ENCODE measurements around the gene GPR150.
"Not testable (repeated sequence)": the region's sequence is repeated elsewhere in the genome, so short reads cannot be mapped to it uniquely, and the experiment has no call there.

The GPR150 gene

GRCh38 chr5:95638632-95639031 lies 18.7 kb downstream of the GPR150 start:
- H3K4me3 ChIP-seq (ENCODE audit: low read length) = no peak overlapping the region
- DNase-seq (ENCODE audit: low read depth) = no peak
- TF ChIP-seq, protein P1, sequence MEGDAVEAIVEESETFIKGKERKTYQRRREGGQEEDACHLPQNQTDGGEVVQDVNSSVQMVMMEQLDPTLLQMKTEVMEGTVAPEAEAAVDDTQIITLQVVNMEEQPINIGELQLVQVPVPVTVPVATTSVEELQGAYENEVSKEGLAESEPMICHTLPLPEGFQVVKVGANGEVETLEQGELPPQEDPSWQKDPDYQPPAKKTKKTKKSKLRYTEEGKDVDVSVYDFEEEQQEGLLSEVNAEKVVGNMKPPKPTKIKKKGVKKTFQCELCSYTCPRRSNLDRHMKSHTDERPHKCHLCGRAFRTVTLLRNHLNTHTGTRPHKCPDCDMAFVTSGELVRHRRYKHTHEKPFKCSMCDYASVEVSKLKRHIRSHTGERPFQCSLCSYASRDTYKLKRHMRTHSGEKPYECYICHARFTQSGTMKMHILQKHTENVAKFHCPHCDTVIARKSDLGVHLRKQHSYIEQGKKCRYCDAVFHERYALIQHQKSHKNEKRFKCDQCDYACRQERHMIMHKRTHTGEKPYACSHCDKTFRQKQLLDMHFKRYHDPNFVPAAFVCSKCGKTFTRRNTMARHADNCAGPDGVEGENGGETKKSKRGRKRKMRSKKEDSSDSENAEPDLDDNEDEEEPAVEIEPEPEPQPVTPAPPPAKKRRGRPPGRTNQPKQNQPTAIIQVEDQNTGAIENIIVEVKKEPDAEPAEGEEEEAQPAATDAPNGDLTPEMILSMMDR (IDR thresholded peaks at IDR 0.05; ENCODE audit: insufficient read depth, low read depth, low read length, missing control alignments) = no peak

DNA sequence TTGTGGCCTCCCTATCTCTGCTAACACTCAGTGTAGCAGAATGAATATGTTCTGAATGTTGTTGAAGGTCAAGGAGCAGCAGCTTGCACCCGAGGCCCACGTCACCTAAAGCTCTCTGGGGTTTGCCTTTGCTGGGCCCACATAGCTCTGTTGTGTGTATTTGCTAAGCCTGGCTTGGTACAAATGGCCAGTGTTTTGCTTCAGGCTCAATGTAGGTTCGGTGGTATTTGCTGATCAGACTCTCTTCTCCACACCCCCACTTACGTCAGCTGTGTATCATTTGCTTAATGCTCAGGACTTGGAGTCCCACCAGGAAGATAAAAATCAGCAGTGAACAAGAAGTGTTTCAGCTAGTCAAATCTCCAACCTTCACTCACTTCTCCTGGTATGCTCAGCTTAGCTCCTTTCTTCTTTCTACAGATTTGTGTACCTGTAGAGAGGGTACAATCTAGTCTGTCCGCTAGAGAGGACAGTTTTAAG lies 21.9 kb downstream of the GPR150 start:
- TF ChIP-seq, protein P1 (IDR thresholded peaks at IDR 0.05; ENCODE audit: insufficient read depth, low read depth, low read length, missing control alignments) = no peak
- no peak for DNase-seq (ENCODE audit: low read depth)
- no peak overlapping the region for H3K4me3 ChIP-seq (ENCODE audit: low read length)

- TF ChIP-seq, protein P1 (IDR thresholded peaks at IDR 0.05; ENCODE audit: insufficient read depth, low read depth, low read length, missing control alignments) = no peak
- H3K4me3 ChIP-seq (ENCODE audit: low read length) = no peak overlapping the region
- no peak for DNase-seq (ENCODE audit: low read depth)
Observed at GRCh38 chr5:95643152-95643551, 23.3 kb downstream of the GPR150 start.

DNA sequence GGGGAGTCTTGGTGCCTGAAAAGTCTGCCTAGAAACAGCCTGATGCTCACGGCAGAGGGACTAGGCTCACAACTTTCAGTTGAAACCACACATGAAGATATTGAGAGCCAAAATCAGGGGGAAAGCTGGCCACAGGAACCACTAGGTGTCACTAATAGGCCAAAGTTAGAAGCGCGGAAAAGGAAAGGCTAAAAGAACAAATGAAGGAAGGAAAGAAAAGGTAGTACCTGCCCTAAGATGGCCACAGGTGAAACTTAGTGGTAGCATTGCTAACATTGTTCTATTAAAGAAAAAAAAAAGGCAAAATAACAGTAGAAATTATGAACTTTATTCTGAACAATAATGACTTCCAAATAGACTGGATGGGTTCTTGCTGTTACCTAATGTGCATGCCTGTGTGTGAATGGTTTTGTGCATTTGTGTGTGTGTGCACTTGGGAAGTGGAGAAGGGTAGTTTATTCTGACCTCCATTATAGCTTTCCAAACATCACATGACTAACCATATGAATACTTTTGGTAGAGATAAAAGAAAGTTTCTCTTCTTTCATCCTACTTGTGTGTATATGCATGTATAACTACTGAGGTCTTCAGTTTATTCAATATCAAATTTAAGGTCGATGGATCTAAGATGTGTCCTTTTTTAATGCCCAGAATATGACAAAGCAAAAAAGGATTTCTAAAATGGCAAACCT lies 24.6 kb downstream of the GPR150 start:
- H3K4me3 ChIP-seq (ENCODE audit: low read length) = no peak overlapping the region
- TF ChIP-seq, protein P1 (IDR thresholded peaks at IDR 0.05; ENCODE audit: insufficient read depth, low read depth, low read length, missing control alignments) = peak; percentile 80
- DNase-seq (ENCODE audit: low read depth) = peak; percentile 59

GRCh38 chr5:95646226-95646568 lies 26.3 kb downstream of the GPR150 start:
- not testable (repeated sequence) for DNase-seq (ENCODE audit: low read depth)
- peak overlapping the region; percentile 22 for H3K4me3 ChIP-seq (ENCODE audit: low read length)

GRCh38 chr5:95646569-95647431 lies 26.9 kb downstream of the GPR150 start, which contains the start of gene RFESD:
Gene RFESD, plus strand, starts transcription at chr5:95646777. Its CDS starts 5,495 bp downstream, at chr5:95652272.
- DNase-seq (ENCODE audit: low read depth) = peak; percentile 96
- peak within 1 kb of the TSS; percentile 58 for H3K4me3 ChIP-seq (ENCODE audit: low read length)
- TF ChIP-seq, protein P1 (IDR thresholded peaks at IDR 0.05; ENCODE audit: insufficient read depth, low read depth, low read length, missing control alignments) = peak; percentile 31

Measured in epithelial cell of esophagus (primary cell).